ENCODE measurements around the gene ANKRD37.

GRCh38 chr4:185411849-185412248 lies 15.2 kb downstream of the ANKRD37 start:
- TF ChIP-seq CTCF (IDR thresholded peaks at IDR 0.05) (no peak), POLR2A (IDR thresholded peaks at IDR 0.05) (no peak)

All from stomach (tissue), 4 donors.